Keratinocyte (primary cell): Measurements from ENCODE around the gene ABI3BP. TPM values are rescaled to one million over a fixed set of nuclear protein-coding genes. Genes with fewer than 3 reads are reported as not detected.

Experiments
- DNase-seq: peaks from one replicate; pipeline ENCODE4 v3.0.0-alpha.2; 2011; ENCODE audit warnings: low read depth, missing footprints, low spot score
- FAIRE-seq: peaks from 2 replicates; lab custom pipeline; 2011; peaks lifted over from hg19 to GRCh38; lab: Jason Lieb, UNC
- H2AFZ ChIP-seq: 2 replicates; pipeline ENCODE4 v1.6.0; 2012; ENCODE audit warnings: low read length, control low read depth, inconsistent platforms; ENCODE audit not compliant: control insufficient read depth
- H3K27ac ChIP-seq: 2 replicates; pipeline ENCODE4 v1.5.1; 2011; ENCODE audit warnings: low read length; ENCODE audit not compliant: control insufficient read depth, insufficient read depth
- H3K27me3 ChIP-seq: 3 replicates; pipeline ENCODE4 v1.6.0; 2011; ENCODE audit warnings: low read length; ENCODE audit not compliant: control insufficient read depth, insufficient read depth; ENCODE audit errors: extremely low read depth
- H3K36me3 ChIP-seq, 2 experiments: 2 replicates in 1 of 2; 3 replicates in 1 of 2; pipeline ENCODE4 v1.5.1; 2011; ENCODE audit warnings: low read length in 2 of 2, mild to moderate bottlenecking in 1 of 2; ENCODE audit not compliant: control insufficient read depth in 2 of 2, insufficient read depth in 2 of 2; ENCODE audit errors: extremely low read depth in 1 of 2
- H3K4me1 ChIP-seq: 3 replicates; pipeline ENCODE4 v1.5.1; 2011; ENCODE audit warnings: low read length; ENCODE audit not compliant: control insufficient read depth, insufficient read depth; ENCODE audit errors: extremely low read depth
- H3K4me2 ChIP-seq: 3 replicates; pipeline ENCODE4 v1.6.0; 2011; ENCODE audit warnings: low read depth, low read length; ENCODE audit not compliant: control insufficient read depth, insufficient read depth; ENCODE audit errors: extremely low read depth
- H3K4me3 ChIP-seq, 3 experiments: fragments of 200-600 bp in 1 of 3; sonication (generic) in 1 of 3; 2 replicates in 2 of 3; 3 replicates in 1 of 3; pipeline ENCODE4 v1.5.1; 2011 to 2016; ENCODE audit warnings: low read length in 3 of 3, mild to moderate bottlenecking in 3 of 3, control low read depth in 2 of 3, inconsistent platforms in 1 of 3, low read depth in 1 of 3, mixed read lengths in 1 of 3, mixed run types in 1 of 3, moderate library complexity in 1 of 3; ENCODE audit not compliant: control insufficient read depth in 2 of 3, insufficient read depth in 2 of 3; ENCODE audit errors: extremely low read depth in 1 of 3
- H3K79me2 ChIP-seq: 2 replicates; pipeline ENCODE4 v1.6.0; 2012; ENCODE audit warnings: low read length; ENCODE audit not compliant: control insufficient read depth, insufficient read depth
- H3K9ac ChIP-seq: 3 replicates; pipeline ENCODE4 v1.6.0; 2011; ENCODE audit warnings: low read length; ENCODE audit not compliant: control insufficient read depth, insufficient read depth; ENCODE audit errors: extremely low read depth
- H3K9me1 ChIP-seq: 3 replicates; pipeline ENCODE4 v1.6.0; 2011; ENCODE audit warnings: low read length; ENCODE audit not compliant: control insufficient read depth, insufficient read depth; ENCODE audit errors: extremely low read depth
- H3K9me3 ChIP-seq: 2 replicates; pipeline ENCODE4 v1.5.1; 2012; ENCODE audit warnings: low read depth, low read length; ENCODE audit not compliant: control insufficient read depth
- H4K20me1 ChIP-seq: 3 replicates; pipeline ENCODE4 v1.6.0; 2011; ENCODE audit warnings: low read length; ENCODE audit not compliant: control insufficient read depth, insufficient read depth; ENCODE audit errors: extremely low read depth
- CTCF ChIP-seq, 3 experiments: IDR thresholded peaks in 1 of 3; conservative IDR thresholded peaks in 1 of 3; optimal IDR thresholded peaks in 1 of 3; 2 replicates in 2 of 3; 3 replicates in 1 of 3; pipeline versions ENCODE3 to v1.5.1; 2011; ENCODE audit warnings: low read length in 3 of 3, mild to moderate bottlenecking in 3 of 3, moderate library complexity in 2 of 3, control low read depth in 1 of 3, inconsistent platforms in 1 of 3; ENCODE audit not compliant: insufficient read depth in 2 of 3; ENCODE audit errors: extremely low read depth in 1 of 3
- EZH2 ChIP-seq: IDR thresholded peaks from one replicate; pipeline ENCODE4 v1.6.1; 2012; ENCODE audit warnings: inconsistent platforms, mild to moderate bottlenecking, low read length, moderate library complexity
- dilution Hi-C: fragments of 300-500 bp; cut with MboI; formaldehyde crosslinking; loops from one replicate; pipeline ENCODE4 v1.7.0; 2020; ENCODE audit warnings: low sequenced_read_pairs; ENCODE audit not compliant: extremely low pct_ligation_motif_present
- polyA plus RNA-seq, 5 experiments: library from polyadenylated mRNA; depleted of rRNA in 3 of 5; stranded (reverse) in 3 of 5; stranded (forward) in 1 of 5; unstranded in 1 of 5; fragments of >200 nt; gene quantifications; 1 replicate in 1 of 5; 2 replicates in 3 of 5; 3 replicates in 1 of 5; pipeline versions ENCODE4 v1.2.1 to v1.2.3, GENCODE V29; 2011 to 2012; ENCODE audit warnings: missing spikeins in 2 of 5, low read depth in 1 of 5, low replicate concordance in 1 of 5

Gene ABI3BP
- polyA plus RNA-seq, 1 donor (not counting 4 experiments of a cell fraction or from before 2014, with no cell fraction given), result 0.59 TPM

GRCh38 chr3:100833483-100833882 lies 159.7 kb downstream of the ABI3BP start:
- H3K4me2 ChIP-seq, result no peak overlapping the region
- H3K27ac ChIP-seq, result no peak overlapping the region
- dilution Hi-C loops, result no loop called here
- H3K36me3 ChIP-seq, result no peaks in the 10 kb centered on the region
- H3K4me1 ChIP-seq, result no peaks in the 10 kb centered on the region
- no peaks in the 10 kb centered on the region for H4K20me1 ChIP-seq
- FAIRE-seq (no peak), DNase-seq (no peak)
- no peaks in the 10 kb centered on the region for H3K79me2 ChIP-seq
- H3K4me3 ChIP-seq, result no peak overlapping the region
- H3K9me3 ChIP-seq, result no peaks in the 10 kb centered on the region
- no peaks in the 10 kb centered on the region for H3K9me1 ChIP-seq
- no peak overlapping the region for H2AFZ ChIP-seq
- TF ChIP-seq EZH2 (no peak), CTCF (optimal IDR thresholded peaks at IDR 0.05 in 1 of 3, IDR thresholded peaks at IDR 0.05 in 1 of 3, conservative IDR thresholded peaks at IDR 0.05 in 1 of 3; ENCODE audit: extremely low read depth in 1 of 3, insufficient read depth in 2 of 3, low read length in 3 of 3) (no peak)
- no peak overlapping the region for H3K9ac ChIP-seq
- H3K27me3 ChIP-seq, result no peaks in the 10 kb centered on the region

GRCh38 chr3:100831629-100832028 lies 161.6 kb downstream of the ABI3BP start:
- no peak overlapping the region for H3K9ac ChIP-seq
- no peak for TF ChIP-seq CTCF (optimal IDR thresholded peaks at IDR 0.05 in 1 of 3, IDR thresholded peaks at IDR 0.05 in 1 of 3, conservative IDR thresholded peaks at IDR 0.05 in 1 of 3; ENCODE audit: extremely low read depth in 1 of 3, insufficient read depth in 2 of 3, low read length in 3 of 3)
- no peak for TF ChIP-seq EZH2

More at GRCh38 chr3:100831629-100832028, 161.6 kb downstream of the ABI3BP start:
- DNase-seq, result no peak
- H3K27me3 ChIP-seq, result no peaks in the 10 kb centered on the region
- H2AFZ ChIP-seq, result no peak overlapping the region
- no peak for FAIRE-seq
- no peaks in the 10 kb centered on the region for H3K36me3 ChIP-seq
- no peaks in the 10 kb centered on the region for H4K20me1 ChIP-seq
- no peaks in the 10 kb centered on the region for H3K4me1 ChIP-seq
- H3K79me2 ChIP-seq, result no peaks in the 10 kb centered on the region
- H3K4me3 ChIP-seq, result no peak overlapping the region
- H3K9me3 ChIP-seq, result no peaks in the 10 kb centered on the region
- no peak overlapping the region for H3K4me2 ChIP-seq
- no peaks in the 10 kb centered on the region for H3K9me1 ChIP-seq
- no peak overlapping the region for H3K27ac ChIP-seq
- dilution Hi-C loops, result no loop called here
